Measurements from ENCODE around the gene CEP70.
"Not testable (repeated sequence)": the region's sequence is repeated elsewhere in the genome, so short reads cannot be mapped to it uniquely, and the experiment has no call there.

Gene CEP70

DNA sequence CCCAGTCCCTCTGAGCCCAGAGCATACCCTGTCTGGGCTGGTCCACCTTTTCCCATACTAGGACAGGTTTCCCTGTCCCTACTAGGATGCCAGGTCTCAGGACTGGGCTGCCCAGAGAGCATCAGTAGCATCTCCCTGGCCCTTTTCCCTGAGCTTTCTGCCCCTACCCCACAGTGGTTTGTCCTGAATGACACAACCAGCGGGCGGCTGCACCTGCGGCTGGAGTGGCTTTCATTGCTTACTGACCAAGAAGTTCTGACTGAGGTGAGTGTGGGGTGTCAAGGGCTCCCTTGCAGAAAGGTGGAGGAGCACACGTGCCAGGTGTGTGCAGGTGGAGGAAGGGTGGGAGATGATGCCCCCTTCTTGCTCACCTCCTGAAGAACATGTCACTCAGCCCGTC is 126.1 kb downstream of the CEP70 start:
- no peak for DNase-seq

DNA sequence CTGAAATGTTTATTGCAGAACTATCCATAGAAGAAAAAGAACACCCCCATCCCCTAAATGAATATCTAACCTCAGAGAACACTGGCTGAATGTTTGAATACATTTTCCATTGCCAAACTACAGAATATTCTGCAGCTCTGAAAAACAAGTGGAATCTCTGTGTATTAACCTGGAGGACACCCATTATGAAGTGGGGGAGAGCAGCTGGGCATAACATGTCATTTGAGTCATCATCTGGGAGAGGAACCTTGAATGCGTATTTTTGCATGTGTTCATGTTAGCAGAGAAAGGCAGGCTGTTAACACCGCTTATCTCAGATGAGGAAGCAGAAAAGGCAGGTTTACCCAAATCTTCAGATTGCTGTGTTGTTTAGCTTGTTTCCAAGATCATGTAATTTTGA is 128.1 kb downstream of the CEP70 start:
- DNase-seq: no peak

DNA sequence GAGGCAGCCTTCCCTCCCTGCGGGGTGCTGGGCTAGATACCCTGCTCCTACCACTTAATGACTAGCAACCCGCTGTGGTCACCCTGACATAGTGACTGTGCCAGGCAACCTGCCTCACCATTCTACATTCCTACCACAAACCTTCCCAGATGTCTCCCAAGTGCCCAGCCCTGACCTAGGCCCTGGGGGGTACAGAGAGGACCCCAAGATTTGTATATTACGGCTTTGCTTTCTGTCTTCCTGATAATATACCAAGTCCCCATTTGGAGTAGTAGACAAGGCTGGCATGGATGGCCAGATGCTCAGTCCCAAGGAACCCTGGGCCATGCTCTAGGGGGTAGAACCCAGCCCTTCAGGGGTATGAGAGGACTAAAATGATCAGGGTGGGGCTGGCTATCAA is 128.6 kb downstream of the CEP70 start:
- no peak for DNase-seq

DNA sequence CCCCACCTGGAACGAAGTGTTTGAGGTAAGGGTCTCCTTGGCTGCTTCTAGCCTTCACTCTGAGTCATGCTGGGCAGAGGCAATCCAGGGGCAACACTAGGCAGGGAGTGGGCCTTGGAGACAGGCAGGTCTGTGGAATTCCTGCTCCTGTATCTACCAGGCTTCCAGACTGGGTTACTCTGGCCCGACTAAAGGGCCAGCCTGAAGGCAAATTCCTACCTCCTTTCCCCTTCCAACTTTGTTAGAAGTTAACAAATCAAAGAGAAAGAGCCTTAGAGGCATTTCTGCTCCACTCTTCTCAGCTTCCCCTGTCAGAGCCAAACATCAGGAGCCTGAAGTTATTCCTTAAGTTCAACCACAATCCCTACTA is 129.6 kb downstream of the CEP70 start:
- DNase-seq: no peak

DNA sequence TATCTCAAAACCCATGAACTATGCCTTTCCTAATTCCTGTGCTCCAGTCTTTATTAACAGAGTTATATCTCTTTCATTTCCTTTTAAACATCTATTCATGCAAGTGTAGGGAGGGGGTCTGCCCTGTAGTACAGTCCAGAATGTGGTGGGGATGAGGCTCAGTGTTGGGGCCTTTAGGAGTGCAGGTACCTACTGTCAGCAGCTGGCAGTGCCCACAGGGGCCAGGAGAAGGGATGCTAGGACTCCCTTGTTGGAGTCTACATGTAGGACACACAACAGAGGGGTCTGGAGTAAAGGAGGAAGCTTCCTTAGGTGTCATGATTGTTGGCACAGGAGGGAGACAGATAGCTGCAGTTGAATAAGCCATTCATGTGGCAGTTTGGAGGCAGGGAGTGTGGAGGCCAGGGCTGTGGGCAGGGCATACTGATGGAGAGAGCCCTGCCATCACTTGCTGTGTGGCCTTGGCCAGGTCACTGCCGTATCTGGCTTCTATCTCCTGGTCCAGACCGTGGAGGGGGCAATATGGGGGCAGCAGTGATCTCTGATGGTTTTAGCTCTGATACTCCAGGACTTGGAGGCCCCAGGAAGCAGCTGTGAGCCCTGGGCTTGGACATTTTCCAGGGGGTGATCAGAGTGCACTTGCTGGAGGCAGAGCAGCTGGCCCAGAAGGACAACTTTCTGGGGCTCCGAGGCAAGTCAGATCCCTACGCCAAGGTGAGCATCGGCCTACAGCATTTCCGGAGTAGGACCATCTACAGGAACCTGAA is 130.2 kb downstream of the CEP70 start:
- DNase-seq: no peak

GRCh38 chr3:138461896-138462295 is 132.2 kb downstream of the CEP70 start:
- DNase-seq: no peak

- no peak for DNase-seq
Observed at GRCh38 chr3:138461246-138461645, 132.8 kb downstream of the CEP70 start.

- no peak for DNase-seq
Observed at GRCh38 chr3:138460536-138461205, 133.4 kb downstream of the CEP70 start.

DNA sequence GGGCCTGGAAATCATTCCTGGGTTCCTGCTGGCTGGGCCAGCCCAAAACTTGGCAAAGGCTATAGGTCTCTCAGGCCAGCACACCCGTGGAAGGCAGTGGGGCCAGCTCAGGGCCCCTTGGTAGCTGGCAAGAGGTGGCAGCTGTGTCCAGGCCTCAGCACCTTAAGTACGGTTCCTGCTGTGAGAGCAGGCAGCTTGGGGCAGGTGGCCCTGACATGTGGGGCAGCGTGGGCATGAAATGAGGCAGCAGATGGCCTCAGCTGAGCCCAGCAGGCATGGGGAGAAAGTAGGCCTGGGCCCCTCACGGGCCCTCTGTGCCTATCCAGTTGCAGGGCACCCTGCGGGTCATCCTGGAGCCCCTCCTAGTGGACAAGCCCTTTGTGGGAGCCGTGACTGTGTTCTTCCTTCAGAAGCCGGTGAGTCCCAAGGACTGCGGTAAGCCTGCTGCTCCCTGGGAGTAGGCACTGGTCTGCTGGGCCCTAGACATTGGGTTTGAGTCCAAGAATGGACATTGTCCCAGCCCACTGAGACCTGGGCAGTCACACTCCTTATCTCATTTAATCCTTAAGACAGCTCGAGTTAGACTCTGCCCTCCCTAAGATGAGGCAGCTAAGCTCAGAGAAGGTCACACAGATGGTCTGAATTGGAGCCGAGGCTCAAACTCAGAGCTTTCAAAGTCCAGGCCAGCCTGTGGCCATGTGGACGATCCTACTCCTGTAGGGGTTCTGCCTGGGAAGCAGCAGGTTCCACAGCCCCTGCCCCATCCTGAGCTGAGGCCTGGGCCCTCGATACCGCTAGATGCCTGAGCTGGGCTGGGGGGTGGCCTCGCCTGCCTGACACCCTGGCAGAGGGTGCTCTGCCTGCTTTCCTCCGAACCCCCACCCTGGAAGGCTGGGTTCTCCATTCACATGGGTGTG is 134.2 kb downstream of the CEP70 start:
- no peak for DNase-seq

- DNase-seq: no peak
Observed at GRCh38 chr3:138458774-138459499, 135.1 kb downstream of the CEP70 start.

DNA sequence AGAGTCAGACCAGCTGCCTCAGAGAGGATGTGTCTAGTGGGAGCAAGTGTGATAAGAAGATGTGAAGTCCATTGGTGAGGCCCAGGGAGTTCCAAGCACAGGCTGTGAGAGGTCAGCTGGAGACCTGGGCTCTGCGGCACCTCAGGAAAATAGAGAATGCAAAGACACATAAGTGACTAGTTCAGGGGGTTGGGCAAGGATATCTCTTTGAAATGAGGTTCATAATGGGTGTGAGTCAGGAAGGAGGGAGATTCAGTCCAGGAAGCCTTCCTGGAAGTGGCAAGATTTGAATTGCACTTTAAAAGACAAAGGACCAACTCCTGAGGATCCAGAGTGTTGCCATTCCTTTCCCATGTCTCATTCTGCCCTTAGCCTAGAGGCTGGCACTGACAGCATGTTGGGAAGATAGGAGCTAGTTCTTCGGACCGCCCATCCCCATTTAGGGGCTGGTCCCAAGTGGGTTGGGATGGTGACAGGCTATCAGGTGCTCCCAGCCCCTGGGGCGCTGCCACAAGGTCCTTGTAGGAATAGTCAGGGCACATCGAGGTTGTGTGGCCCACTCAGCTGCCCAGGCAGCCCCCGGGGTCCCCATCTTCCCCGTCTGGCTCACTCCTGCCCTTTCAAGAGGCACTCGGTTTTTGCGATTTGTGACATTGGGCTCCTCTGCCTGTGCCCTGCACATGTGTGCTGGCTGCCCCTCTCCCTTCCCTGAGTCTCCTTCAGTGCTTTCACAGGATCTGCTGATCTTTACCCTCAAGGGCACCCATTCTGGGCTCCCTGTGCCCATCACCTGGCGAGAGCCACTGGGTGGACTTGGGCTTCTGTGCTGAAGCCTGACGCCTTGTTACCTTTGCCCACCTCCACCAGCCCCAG is 136.0 kb downstream of the CEP70 start:
- no peak for DNase-seq

DNA sequence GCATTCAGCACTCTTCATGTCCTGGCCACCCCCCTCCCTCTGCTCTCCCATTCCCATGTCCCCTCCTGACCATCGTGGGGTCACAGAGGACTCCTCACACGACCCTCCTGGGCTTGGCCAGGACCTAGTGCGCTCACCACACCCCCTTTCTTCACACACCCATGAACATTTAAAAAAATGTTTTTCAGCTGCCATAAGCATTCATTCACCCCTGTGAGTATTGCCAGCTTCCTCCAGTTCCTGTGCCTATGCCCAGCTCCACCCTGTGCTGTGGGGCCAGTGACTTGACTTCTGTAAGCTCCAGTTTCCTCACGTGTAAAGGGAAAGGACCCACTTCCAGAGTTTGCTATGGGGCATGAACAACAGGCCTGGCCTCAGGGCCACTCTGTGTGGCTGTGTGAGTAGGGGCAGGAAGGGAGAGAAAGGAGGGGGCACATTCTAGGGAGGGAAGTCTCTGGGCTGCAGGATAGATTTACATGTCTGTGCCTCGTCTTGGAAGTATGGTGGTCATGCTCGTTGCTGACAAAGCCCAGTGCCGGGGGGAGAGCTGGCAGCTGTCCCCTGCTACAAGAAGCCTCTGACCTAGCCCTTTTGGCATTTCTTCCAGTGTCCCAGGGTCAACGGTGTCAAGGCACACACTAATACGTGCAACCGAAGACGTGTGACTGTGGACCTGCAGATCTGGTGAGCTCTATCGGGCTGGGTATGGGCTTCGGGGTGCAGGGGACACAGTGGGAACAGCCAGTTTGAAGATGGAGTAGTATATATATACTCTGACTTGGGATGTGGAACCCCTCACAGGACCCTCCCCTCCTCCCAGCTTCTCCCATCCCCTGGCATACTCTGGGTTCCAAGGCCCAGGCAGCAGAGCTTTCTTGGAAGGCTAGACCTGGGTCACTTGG is 136.8 kb downstream of the CEP70 start:
- no peak for DNase-seq

DNA sequence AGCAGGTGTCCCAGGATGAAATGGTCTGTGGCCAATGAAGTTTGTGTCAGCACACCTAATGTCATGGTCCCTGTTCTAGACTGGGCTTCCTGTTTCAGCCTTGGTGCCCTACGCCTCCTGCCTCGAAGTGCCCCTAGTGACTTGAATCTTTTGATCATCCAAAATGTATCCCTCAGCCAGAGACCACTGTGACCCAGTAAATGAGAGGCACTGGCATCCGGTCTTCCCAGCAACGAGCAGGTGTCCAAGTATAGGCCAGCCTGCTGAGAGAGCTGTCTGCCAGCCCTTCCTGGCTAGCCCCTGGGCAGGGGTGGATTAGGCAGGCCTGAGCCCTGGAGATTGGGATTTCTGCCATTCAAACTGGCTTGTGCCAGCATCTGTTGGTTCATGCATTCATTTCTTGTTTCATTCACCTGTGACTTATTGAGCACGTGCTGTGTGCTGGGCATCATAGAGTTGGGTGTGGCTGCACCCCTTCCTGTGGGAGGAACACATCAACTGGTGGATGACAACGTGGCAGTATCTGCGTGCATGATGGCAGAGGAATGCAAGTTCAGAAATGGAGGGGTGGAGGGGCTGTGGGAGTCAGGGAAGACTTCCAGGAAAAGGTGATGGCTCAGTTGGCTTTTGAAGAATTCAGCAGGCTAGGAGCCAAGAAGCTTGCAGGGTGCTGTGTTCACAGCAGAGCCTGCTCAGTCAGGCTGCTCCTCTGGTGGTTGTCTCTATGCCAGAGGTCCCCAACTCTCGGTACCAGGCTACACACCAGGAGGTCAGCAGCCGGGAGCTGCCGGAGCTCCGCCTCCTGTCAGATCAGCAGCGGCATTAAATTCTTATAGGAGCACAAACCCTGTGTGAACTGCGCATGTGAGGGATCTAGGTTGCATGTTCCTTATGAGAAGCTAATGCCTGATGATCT is 138.0 kb downstream of the CEP70 start:
- DNase-seq: no peak

DNA sequence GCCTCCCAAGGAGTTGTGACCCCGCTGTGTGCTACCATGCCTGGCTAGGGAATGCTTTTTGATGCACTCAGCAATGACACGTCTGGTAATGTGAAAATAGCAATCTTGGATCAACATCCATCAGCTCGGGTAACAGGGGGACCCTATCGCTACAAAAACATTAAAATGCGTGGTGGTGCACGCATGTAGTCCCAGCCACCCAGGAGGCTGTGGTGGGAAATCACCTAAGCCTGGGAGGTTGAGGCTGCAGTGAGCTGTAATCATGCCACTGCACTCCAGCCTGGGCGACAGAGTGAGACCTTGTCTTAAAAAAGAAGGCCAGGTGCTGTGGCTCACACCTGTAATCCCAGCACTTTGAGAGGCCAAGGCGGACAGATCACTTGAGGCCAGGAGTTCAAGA is 140.1 kb downstream of the CEP70 start:
- not testable (repeated sequence) for DNase-seq

DNA sequence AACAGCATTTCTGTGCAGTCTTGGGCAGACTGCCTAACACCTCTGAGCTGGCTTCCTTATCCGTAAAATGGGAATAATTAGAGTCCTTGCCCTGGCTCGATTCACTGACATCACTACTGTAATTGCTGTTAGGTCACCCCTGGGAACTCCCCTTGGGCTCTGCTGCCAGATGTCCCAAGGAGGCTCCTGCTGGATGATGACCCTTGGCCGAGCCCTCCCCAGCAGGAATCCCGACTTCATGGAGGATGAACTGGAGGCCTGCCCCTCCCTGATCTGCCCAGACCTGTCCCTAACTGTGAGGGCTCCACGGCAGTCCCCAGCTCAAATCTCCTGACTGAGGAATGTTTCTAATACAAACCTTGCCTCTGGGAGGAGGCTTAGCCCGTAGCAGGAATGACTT is 141.6 kb downstream of the CEP70 start:
- no peak for DNase-seq

- no peak for DNase-seq
Observed at GRCh38 chr3:138451595-138452162, 142.4 kb downstream of the CEP70 start.

DNA sequence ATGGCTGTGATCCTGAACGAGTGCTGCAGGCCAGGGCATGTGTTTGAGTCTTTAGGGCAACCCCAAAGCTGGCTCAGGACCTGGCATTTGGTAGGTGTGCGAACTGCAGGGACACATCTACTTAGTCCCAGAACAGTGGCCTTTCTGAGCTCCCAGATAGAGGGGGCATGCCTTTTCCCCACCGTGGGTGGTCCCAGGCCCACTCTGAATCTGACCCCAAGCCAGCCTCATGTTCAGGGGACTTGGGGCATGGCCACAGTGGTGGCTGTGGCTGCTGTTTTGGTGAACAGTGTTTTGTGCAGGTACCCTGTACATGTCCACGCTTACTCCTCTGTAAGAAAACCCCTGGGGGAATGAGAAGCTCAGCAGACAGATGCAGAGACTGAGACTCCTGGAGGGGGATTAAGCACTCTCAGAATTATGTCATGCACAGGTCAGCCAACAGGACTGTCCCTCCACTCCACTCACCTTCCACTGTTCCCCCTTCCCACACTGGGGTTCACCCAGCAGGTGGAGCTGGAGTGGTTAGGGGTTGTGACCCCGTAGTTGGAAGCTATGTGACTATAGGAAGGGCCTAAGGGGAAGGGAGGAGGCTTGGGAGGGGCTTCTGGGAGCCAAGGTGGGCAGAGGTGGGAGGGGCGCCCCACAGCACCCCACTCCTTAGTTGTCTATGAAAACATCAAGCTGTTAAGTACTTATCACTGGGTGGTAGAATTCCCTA is 143.2 kb downstream of the CEP70 start:
- DNase-seq: no peak

- no peak for DNase-seq
Observed at GRCh38 chr3:138450181-138450580, 143.9 kb downstream of the CEP70 start.

- no peak for DNase-seq
Observed at GRCh38 chr3:138449490-138449889, 144.6 kb downstream of the CEP70 start.

Measured in NCI-H510A (cell line).